ENCODE results near the gene BBS10.

- TF ChIP-seq CTCF (conservative IDR thresholded peaks at IDR 0.05), result no peak
- no peak for TF ChIP-seq ZFX (IDR thresholded peaks at IDR 0.05)
Observed at GRCh38 chr12:76391461-76391860, 43.2 kb upstream of the BBS10 start.

All from C4-2B (cell line).